ENCODE data around the gene CSRP1. TPM values are rescaled to one million over a fixed set of nuclear protein-coding genes. Genes with fewer than 3 reads are reported as not detected.

Gene CSRP1
- total RNA-seq, 1 donor from 2014 or later = 948 TPM

DNA sequence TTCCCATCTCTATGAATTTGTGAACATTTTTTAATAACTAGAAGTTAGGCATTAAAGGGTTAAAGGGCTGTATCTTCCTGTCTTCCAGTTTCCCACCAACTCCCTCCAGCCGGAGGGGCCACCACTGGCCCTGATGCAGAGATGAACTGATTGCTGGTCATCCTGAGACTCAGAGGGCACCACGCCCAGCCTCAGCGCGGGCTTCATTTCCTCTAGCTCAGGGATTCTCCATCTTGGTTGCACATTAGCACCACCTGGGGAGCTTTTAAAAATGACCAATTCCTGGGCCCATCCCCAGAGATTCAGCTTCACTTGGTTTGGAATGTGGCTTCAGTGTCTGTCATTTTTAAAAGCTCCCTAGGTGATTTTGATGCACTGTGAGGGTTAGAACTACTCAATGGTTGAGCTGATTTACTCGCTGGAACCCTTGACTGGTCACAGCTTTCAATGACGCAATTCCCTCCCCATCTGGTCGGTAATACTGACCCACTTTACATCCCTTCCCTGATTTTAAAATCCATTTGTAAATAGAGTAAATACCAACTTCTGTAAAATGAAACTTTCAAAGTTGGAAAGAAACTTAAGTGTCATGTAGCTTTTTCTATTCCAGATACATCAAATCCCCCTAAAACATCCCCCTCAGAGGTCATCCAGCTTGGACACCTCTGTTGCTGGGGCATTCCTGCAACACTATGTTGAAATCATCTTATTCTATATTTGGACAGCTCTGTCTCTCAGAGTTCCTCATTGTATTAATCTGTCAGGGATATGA lies 37.1 kb upstream of the CSRP1 start:
- intact Hi-C loops (cut with DNase I) = no loop called here
- Histone ChIP-seq H3K27me3 (no peaks in the 10 kb centered on the region), H3K27ac (peak overlapping the region in 1 of 2 donors; percentile 12), H3K4me1 (peaks cover 7 to 32% of the 10 kb centered on the region in 2 donors), H3K9me3 (no peaks in the 10 kb centered on the region), H3K36me3 (no peaks in the 10 kb centered on the region), H3K4me3 (no peak overlapping the region)
- TF ChIP-seq, protein P1, sequence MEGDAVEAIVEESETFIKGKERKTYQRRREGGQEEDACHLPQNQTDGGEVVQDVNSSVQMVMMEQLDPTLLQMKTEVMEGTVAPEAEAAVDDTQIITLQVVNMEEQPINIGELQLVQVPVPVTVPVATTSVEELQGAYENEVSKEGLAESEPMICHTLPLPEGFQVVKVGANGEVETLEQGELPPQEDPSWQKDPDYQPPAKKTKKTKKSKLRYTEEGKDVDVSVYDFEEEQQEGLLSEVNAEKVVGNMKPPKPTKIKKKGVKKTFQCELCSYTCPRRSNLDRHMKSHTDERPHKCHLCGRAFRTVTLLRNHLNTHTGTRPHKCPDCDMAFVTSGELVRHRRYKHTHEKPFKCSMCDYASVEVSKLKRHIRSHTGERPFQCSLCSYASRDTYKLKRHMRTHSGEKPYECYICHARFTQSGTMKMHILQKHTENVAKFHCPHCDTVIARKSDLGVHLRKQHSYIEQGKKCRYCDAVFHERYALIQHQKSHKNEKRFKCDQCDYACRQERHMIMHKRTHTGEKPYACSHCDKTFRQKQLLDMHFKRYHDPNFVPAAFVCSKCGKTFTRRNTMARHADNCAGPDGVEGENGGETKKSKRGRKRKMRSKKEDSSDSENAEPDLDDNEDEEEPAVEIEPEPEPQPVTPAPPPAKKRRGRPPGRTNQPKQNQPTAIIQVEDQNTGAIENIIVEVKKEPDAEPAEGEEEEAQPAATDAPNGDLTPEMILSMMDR (IDR thresholded peaks at IDR 0.05) = no peak
- no peak for DNase-seq (ENCODE audit: low spot score in 2 of 2)

DNA sequence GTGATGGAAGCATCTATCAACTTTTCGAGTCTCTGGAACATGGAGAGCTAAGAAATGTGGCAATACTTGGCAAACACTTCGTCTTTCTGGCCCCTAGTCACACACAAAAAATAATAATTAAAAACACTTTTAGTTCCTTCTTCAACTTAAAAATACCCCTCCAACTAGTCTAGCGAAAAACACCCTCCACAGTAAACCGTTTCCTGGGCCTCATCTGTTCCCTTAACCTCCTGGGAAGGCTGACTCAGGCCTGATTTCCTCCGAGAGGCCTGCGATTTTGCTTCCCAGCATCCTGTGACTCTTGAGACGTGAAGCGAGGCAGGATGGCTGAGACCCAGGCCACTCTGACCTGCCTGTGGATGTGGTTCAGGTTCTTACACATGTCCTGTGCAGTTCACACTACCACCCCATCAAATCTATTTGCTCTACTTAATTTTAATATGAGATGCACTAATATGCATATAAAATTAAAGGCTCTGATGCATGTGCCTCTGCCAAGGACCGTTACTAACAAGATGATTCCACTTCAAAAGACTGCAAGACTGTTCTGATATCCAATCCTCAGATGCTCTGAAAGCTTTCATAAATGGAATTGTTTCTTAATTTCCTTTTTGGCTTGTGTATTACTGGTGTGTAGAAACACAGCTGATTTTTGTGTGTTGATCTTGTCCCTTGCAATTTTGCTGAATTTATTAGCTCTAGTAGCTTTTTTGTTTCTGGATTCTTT lies 35.5 kb upstream of the CSRP1 start:
- Histone ChIP-seq H3K4me3 (peak overlapping the region in 1 of 2 donors; percentile 25), H3K27me3 (no peaks in the 10 kb centered on the region), H3K4me1 (peaks cover 9 to 43% of the 10 kb centered on the region in 2 donors), H3K9me3 (no peaks in the 10 kb centered on the region), H3K36me3 (no peaks in the 10 kb centered on the region), H3K27ac (peak overlapping the region; percentile 87 to 88)
- peak in 1 of 2 donors; percentile 82 for DNase-seq (ENCODE audit: low spot score in 2 of 2)
- TF ChIP-seq, protein P1 (IDR thresholded peaks at IDR 0.05) = no peak
- intact Hi-C loops (cut with DNase I) = no loop called here

DNA sequence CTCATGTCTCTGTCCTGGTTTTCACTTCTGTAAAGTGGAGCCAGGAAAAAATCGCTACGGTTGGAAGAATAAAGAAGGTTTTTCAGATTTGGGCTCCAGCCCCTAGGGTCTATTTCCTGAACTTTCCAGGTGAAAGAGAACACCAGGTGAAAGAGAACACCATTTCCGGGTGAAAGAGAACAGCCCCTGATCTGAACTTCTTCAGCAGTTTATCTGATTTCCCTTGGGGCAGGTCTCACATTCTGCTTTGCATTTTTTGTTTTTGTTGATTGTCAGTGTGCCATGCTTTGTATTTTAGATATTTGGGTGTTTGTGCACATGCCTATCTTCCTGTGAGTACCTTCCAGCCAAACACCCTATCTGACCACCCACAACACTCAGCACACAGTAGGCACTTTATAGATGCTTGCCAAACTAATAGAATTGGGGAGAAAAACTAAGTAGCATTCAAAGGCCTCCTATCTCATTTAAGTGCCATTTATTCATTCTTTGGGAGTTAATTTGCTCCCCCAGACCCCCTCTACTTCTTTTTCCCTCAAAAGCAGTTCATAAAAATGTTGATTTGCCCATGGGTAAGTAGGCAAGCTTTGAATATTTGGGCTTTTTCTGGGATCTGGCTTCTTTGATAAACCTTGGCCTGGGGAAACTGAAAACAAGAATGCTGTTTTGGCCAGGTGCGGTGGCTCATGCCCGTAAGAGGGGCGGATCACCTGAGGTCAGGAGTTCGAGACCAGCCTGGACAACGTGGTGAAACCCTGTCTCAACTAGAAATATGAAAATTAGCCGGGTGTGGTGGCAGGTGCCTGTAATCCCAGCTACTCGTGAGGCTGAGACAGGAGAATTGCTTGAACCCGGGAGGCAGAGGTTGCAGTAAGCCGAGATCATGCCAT lies 34.2 kb upstream of the CSRP1 start:
- Histone ChIP-seq H3K27ac (peak overlapping the region; percentile 87 to 88), H3K36me3 (no peaks in the 10 kb centered on the region), H3K9me3 (no peaks in the 10 kb centered on the region), H3K27me3 (no peaks in the 10 kb centered on the region), H3K4me3 (peak overlapping the region in 1 of 2 donors; percentile 92), H3K4me1 (peaks cover 17 to 55% of the 10 kb centered on the region in 2 donors)
- intact Hi-C loops (cut with DNase I) = no loop called here
- DNase-seq (ENCODE audit: low spot score in 2 of 2) = no peak
- TF ChIP-seq, protein P1 (IDR thresholded peaks at IDR 0.05) = no peak

DNA sequence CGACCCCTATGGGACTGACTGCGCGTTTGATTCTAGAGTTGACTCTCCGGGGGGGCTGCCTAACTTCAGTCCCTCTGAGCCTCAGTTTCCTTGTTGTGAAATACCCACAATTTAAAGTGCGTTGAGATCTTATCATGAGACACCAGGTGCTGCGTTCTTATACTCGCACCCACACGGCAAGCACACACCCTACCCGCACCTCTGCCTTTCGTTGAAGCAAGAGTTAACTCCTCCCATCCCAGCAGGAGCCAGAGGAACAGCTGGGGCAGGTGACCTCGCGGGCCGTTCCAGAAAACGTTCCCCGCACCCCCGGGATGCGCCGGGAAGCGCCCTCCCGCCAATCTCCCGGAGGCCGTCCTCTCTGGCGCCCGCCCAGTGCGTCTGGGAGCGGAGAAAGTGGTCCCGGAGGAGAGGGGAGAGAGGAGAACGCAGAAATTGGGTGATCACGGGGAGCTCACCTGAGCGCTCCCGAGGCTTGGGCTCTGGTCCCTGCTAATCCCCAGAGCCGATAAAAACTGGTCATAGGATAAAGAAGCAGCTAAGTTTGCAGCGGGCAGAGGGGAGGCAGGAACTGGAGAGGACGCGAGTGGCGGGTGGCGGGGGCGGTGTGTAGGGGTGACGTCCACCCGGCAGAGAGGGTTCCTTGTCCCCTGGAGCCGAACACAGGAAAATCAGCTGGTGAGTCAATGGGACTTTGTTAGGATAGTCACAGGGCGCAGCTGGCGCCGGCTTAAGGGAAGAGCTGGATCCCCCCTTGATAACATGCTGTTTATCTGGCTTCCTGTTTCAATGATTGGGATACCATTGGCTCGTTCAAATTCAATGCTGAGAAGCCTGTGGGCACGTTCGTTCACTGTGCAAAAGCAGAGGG lies 32.9 kb upstream of the CSRP1 start:
- Histone ChIP-seq H3K27ac (peak overlapping the region; percentile 87 to 88), H3K27me3 (no peaks in the 10 kb centered on the region), H3K36me3 (no peaks in the 10 kb centered on the region), H3K4me3 (peak overlapping the region; percentile 92 to 95), H3K9me3 (no peaks in the 10 kb centered on the region), H3K4me1 (peaks cover 26 to 67% of the 10 kb centered on the region in 2 donors)
- intact Hi-C loops (cut with DNase I) = loop anchor here (10.0 kb wide), 1 partner anchor 435 kb away; no protein-coding TSS in a partner anchor
- peak in 1 of 2 donors; percentile 90 for DNase-seq (ENCODE audit: low spot score in 2 of 2)
- TF ChIP-seq, protein P1 (IDR thresholded peaks at IDR 0.05) = no peak
